HCT116 (cell line): ENCODE measurements around the gene TCEAL9. TPM values are rescaled to one million over a fixed set of nuclear protein-coding genes. Genes with fewer than 3 reads are reported as not detected.

Experiments used
- ATAC-seq: fragments of 200-7000 bp; cut with Tn5 transposase; 2 replicates; pipeline ENCODE4 v1.9.1; 2020; ENCODE audit warnings: mild to moderate bottlenecking, moderate library complexity
- BruUV-seq: library from RNA; stranded (reverse); fragments of 400-500 nt; replicated peaks from 2 replicates; lab custom pipeline; 2021; lab: Mats Ljungman, UMichigan
- CTCF ChIA-PET: fragments of 300-600 bp; sonication (Branson Sonifier 250); formaldehyde crosslinking; loops from one replicate; lab custom pipeline; 2021; ENCODE audit warnings: antibody characterized with exemption; lab: Charles Lee
- POLR2A ChIA-PET: fragments of 300-600, 350-600 bp; sonication (Branson Sonifier 250); formaldehyde crosslinking; loops from one replicate; lab custom pipeline; 2021; ENCODE audit warnings: antibody characterized with exemption; lab: Charles Lee
- RAD21 ChIA-PET, 2 experiments: fragments of 300-600 bp; sonication (Branson Sonifier 250); formaldehyde crosslinking; loops; one replicate each; lab custom pipeline; 2023; ENCODE audit warnings: low total read pairs in 2 of 2; ENCODE audit not compliant: uncharacterized antibody in 2 of 2, unreplicated experiment in 2 of 2, low non-redundant PET in 1 of 2; lab: Charles Lee
- DNase-seq: peaks from one replicate; pipeline ENCODE4 v3.0.0-alpha.2; 2010; ENCODE audit warnings: low read depth, low spot score
- H2AFZ ChIP-seq: fragments of 200-600 bp; shearing (Covaris generic), sonication (generic); 2 replicates; pipeline ENCODE4 v1.6.1; 2017; ENCODE audit warnings: low read depth, mixed run types, mixed read lengths, antibody characterized with exemption, low read length; ENCODE audit not compliant: poor library complexity, severe bottlenecking
- H3K27ac ChIP-seq: 2 replicates; pipeline ENCODE4 v1.5.1; 2012; ENCODE audit warnings: low read depth, low read length
- H3K27me3 ChIP-seq: fragments of 200-600 bp; sonication (generic); 2 replicates; pipeline ENCODE4 v1.6.1; 2016; ENCODE audit warnings: mixed run types, low read length, mixed read lengths; ENCODE audit not compliant: insufficient read depth
- H3K36me3 ChIP-seq, 2 experiments: fragments of 200-500 bp in 1 of 2; fragments of 200-600 bp in 1 of 2; sonication (Bioruptor generic) in 1 of 2; sonication (generic) in 1 of 2; 2 replicates each; pipeline versions ENCODE4 v1.5.1 to v1.6.1; 2014 to 2016; ENCODE audit warnings: low read length in 2 of 2, inconsistent platforms in 1 of 2, mixed read lengths in 1 of 2, mixed run types in 1 of 2; ENCODE audit not compliant: insufficient read depth in 2 of 2, control insufficient read depth in 1 of 2
- H3K4me1 ChIP-seq, 2 experiments: fragments of 200-600 bp in 1 of 2; sonication (generic) in 1 of 2; 2 replicates each; pipeline versions ENCODE4 v1.5.1 to v1.6.1; 2012 to 2017; ENCODE audit warnings: low read length in 2 of 2, inconsistent platforms in 1 of 2, mild to moderate bottlenecking in 1 of 2, mixed read lengths in 1 of 2, mixed run types in 1 of 2, moderate library complexity in 1 of 2; ENCODE audit not compliant: insufficient read depth in 2 of 2, control insufficient read depth in 1 of 2
- H3K4me2 ChIP-seq: fragments of 200-600 bp; sonication (generic); 2 replicates; pipeline ENCODE4 v1.6.1; 2017; ENCODE audit warnings: mixed run types, low read length, mixed read lengths
- H3K4me3 ChIP-seq, 2 experiments: fragments of 200-600 bp in 1 of 2; sonication (generic) in 1 of 2; replicated peaks in 1 of 2; 2 replicates each; pipeline ENCODE4 v1.5.1; 2011 to 2016; ENCODE audit warnings: low read length in 2 of 2, control low read depth in 1 of 2, low read depth in 1 of 2, mild to moderate bottlenecking in 1 of 2, mixed read lengths in 1 of 2, mixed run types in 1 of 2
- H3K79me2 ChIP-seq: fragments of 200-600 bp; sonication (generic); 2 replicates; pipeline ENCODE4 v1.6.1; 2017; ENCODE audit warnings: mild to moderate bottlenecking, mixed run types, low read length, moderate library complexity, mixed read lengths; ENCODE audit not compliant: insufficient read depth
- H3K9ac ChIP-seq: fragments of 200-600 bp; sonication (generic); 2 replicates; pipeline ENCODE4 v1.6.1; 2016; ENCODE audit warnings: low read length, mixed read lengths
- H3K9me2 ChIP-seq: fragments of 200-600 bp; sonication (generic), shearing (Covaris generic); 2 replicates; pipeline ENCODE4 v1.6.1; 2017; ENCODE audit warnings: mixed run types, mild to moderate bottlenecking, moderate library complexity; ENCODE audit not compliant: insufficient read depth
- H3K9me3 ChIP-seq, 2 experiments: fragments of 200-500 bp in 1 of 2; fragments of 200-600 bp in 1 of 2; sonication (Bioruptor generic) in 1 of 2; sonication (generic) in 1 of 2; 2 replicates each; pipeline ENCODE4 v1.6.1; 2014 to 2017; ENCODE audit warnings: low read length in 2 of 2, mixed read lengths in 2 of 2, inconsistent platforms in 1 of 2, low read depth in 1 of 2, mild to moderate bottlenecking in 1 of 2, mixed run types in 1 of 2, moderate library complexity in 1 of 2; ENCODE audit not compliant: control insufficient read depth in 1 of 2, insufficient read depth in 1 of 2
- H4K20me1 ChIP-seq: fragments of 200-600 bp; sonication (generic), shearing (Covaris generic); 2 replicates; pipeline ENCODE4 v1.6.1; 2017; ENCODE audit warnings: mixed run types, mild to moderate bottlenecking, moderate library complexity; ENCODE audit not compliant: insufficient read depth
- ATF3 ChIP-seq: IDR thresholded peaks from 2 replicates; pipeline ENCODE4 v1.6.1; 2012
- CEBPB ChIP-seq: IDR thresholded peaks from 2 replicates; pipeline ENCODE4 v1.6.1; 2012; ENCODE audit warnings: low read depth
- CTCF ChIP-seq, 3 experiments: fragments of 200-600 bp in 1 of 3; sonication (generic) in 1 of 3; IDR thresholded peaks in 2 of 3; conservative IDR thresholded peaks in 1 of 3; 2 replicates each; pipeline ENCODE4 v1.5.1; 2012 to 2017; ENCODE audit warnings: low read depth in 2 of 3, low read length in 2 of 3, antibody characterized with exemption in 1 of 3, borderline replicate concordance in 1 of 3, control low read depth in 1 of 3, mild to moderate bottlenecking in 1 of 3, mixed read lengths in 1 of 3, mixed run types in 1 of 3, moderate library complexity in 1 of 3; ENCODE audit not compliant: insufficient read depth in 1 of 3
- EGR1 ChIP-seq: IDR thresholded peaks from 2 replicates; pipeline ENCODE4 v1.6.1; 2012; ENCODE audit warnings: low read depth
- EZH2phosphoT487 ChIP-seq: fragments of 200-600 bp; IDR thresholded peaks from 2 replicates; pipeline ENCODE4 v1.6.1; 2018; ENCODE audit warnings: antibody characterized with exemption, borderline replicate concordance
- FOSL1 ChIP-seq: IDR thresholded peaks from 2 replicates; pipeline ENCODE4 v1.6.1; 2012; ENCODE audit warnings: low read depth
- JUND ChIP-seq: IDR thresholded peaks from 2 replicates; pipeline ENCODE4 v1.6.1; 2012
- RAD21 ChIP-seq: IDR thresholded peaks from 2 replicates; pipeline ENCODE4 v1.6.1; 2012; ENCODE audit warnings: low read depth, mild to moderate bottlenecking
- REST ChIP-seq: IDR thresholded peaks from 2 replicates; pipeline ENCODE4 v1.6.1; 2012; ENCODE audit warnings: low read depth
- SP1 ChIP-seq: IDR thresholded peaks from 2 replicates; pipeline ENCODE4 v1.6.1; 2012; ENCODE audit warnings: low read depth
- YY1 ChIP-seq: IDR thresholded peaks from 2 replicates; pipeline ENCODE4 v1.6.1; 2011; ENCODE audit warnings: low read length, low read depth, moderate library complexity, mild to moderate bottlenecking; ENCODE audit not compliant: insufficient replicate concordance; ENCODE audit errors: extremely low read depth
- intact Hi-C: fragments of 100-400 bp; cut with micrococcal nuclease; formaldehyde crosslinking; loops from 2 replicates; pipeline ENCODE4 v1.10.0; 2022
- total RNA-seq: library from RNA; stranded (reverse); gene quantifications from one replicate; pipeline ENCODE4 v1.2.1, GENCODE V29; 2021; ENCODE audit not compliant: unreplicated experiment

Gene TCEAL9
- total RNA-seq, 1 experiment from 2014 or later = 28.8 TPM

GRCh38 chrX:103398421-103398864, 42.1 kb downstream of the TCEAL9 start:
- peaks cover 3 to 20% of the 10 kb centered on the region in 2 experiments; a peak in 2 of 4 replicates for H3K4me1 ChIP-seq
- H4K20me1 ChIP-seq = no peaks in the 10 kb centered on the region
- no TSS peak for BruUV-seq
- H3K79me2 ChIP-seq = no peaks in the 10 kb centered on the region
- no peaks in the 10 kb centered on the region for H3K9me3 ChIP-seq
- ATAC-seq (peak; percentile 68), DNase-seq (peak; percentile 37)
- ChIA-PET CTCF (no interaction called here), RAD21 (no interaction called here), POLR2A (no interaction called here)
- no peaks in the 10 kb centered on the region for H3K27me3 ChIP-seq
- H3K27ac ChIP-seq = no peak overlapping the region
- H2AFZ ChIP-seq = peak overlapping the region; percentile 82
- H3K4me3 ChIP-seq = no peak overlapping the region
- intact Hi-C loops = no loop called here
- H3K9me2 ChIP-seq = no peaks in the 10 kb centered on the region
- H3K36me3 ChIP-seq = no peaks in the 10 kb centered on the region
- peak overlapping the region; percentile 55 for H3K4me2 ChIP-seq
- no peak overlapping the region for H3K9ac ChIP-seq
- TF ChIP-seq YY1 (no peak), CEBPB (peak; percentile 57), REST (no peak), CTCF (IDR thresholded peaks at IDR 0.05 in 2 of 3, conservative IDR thresholded peaks at IDR 0.05 in 1 of 3; ENCODE audit: borderline replicate concordance in 1 of 3, insufficient read depth in 1 of 3, low read depth in 2 of 3, low read length in 2 of 3) (no peak), EGR1 (no peak), JUND (peak; percentile 40; the same call in 1 of the 2 replicates), RAD21 (no peak), ATF3 (no peak), FOSL1 (peak; percentile 59; the same call in 1 of the 2 replicates), EZH2phosphoT487 (no peak), SP1 (0 out of 2 replicates have a peak, but pooled peaks have one; percentile 13)
